Mesodermal cell (in vitro differentiated cells): ENCODE results near the gene CHAT. TPM values are rescaled to one million over a fixed set of nuclear protein-coding genes. Genes with fewer than 3 reads are reported as not detected.

Experiments used
- H3K27ac ChIP-seq: 2 replicates; pipeline ENCODE4 v1.7.0; 2013; ENCODE audit warnings: mild to moderate bottlenecking, low read depth, low read length, moderate library complexity; ENCODE audit not compliant: severe bottlenecking
- H3K36me3 ChIP-seq: 2 replicates; pipeline ENCODE4 v1.7.1; 2013; ENCODE audit warnings: mild to moderate bottlenecking, low read length, moderate library complexity; ENCODE audit not compliant: control insufficient read depth, insufficient read depth
- H3K4me1 ChIP-seq: one replicate; pipeline ENCODE4 v1.7.1; 2013; ENCODE audit warnings: mild to moderate bottlenecking, low read length; ENCODE audit not compliant: insufficient read depth, control insufficient read depth, poor library complexity, severe bottlenecking
- H3K4me3 ChIP-seq: 2 replicates; pipeline ENCODE4 v1.7.0; 2013; ENCODE audit warnings: low read length, control low read depth, mild to moderate bottlenecking; ENCODE audit not compliant: insufficient read depth, poor library complexity, severe bottlenecking; ENCODE audit errors: extremely low read depth
- H3K9me3 ChIP-seq: 2 replicates; pipeline ENCODE4 v1.7.1; 2013; ENCODE audit warnings: mild to moderate bottlenecking, low read length, moderate library complexity; ENCODE audit not compliant: control insufficient read depth
- WGBS, 2 experiments: methylation state at CpG; one replicate each; pipeline ENCODE4 v1.1.5; 2013; ENCODE audit warnings: missing lambda C conversion rate in 2 of 2; ENCODE audit not compliant: insufficient coverage in 2 of 2; 5-methylcytosine and 5-hydroxymethylcytosine counted together
- polyA plus RNA-seq, 2 experiments: library from polyadenylated mRNA; stranded (reverse); fragments of 50-300 nt; gene quantifications; one replicate each; pipeline ENCODE4 v1.2.3, GENCODE V29; 2013

The CHAT gene
- 1.8 TPM for polyA plus RNA-seq (2013, experiment 1 of 2)
- polyA plus RNA-seq (2013, experiment 2 of 2) = 0.61 TPM

- Histone ChIP-seq H3K9me3 (no peaks in the 10 kb centered on the region), H3K36me3 (no peaks in the 10 kb centered on the region), H3K4me1 (no peaks in the 10 kb centered on the region), H3K27ac (no peak within 1 kb of the TSS), H3K4me3 (peak within 1 kb of the TSS; percentile 6)
- 0% methylated on average over 4 of the region's 10 CpGs; no CpG with 5 or more reads in 1 of the 2 experiments for WGBS, 2 experiments
Observed at GRCh38 chr10:49613882-49614241, at the start of gene CHAT. Gene CHAT (plus strand): TSS chr10:49614037. CDS start chr10:49614190, 153 bp downstream.

DNA sequence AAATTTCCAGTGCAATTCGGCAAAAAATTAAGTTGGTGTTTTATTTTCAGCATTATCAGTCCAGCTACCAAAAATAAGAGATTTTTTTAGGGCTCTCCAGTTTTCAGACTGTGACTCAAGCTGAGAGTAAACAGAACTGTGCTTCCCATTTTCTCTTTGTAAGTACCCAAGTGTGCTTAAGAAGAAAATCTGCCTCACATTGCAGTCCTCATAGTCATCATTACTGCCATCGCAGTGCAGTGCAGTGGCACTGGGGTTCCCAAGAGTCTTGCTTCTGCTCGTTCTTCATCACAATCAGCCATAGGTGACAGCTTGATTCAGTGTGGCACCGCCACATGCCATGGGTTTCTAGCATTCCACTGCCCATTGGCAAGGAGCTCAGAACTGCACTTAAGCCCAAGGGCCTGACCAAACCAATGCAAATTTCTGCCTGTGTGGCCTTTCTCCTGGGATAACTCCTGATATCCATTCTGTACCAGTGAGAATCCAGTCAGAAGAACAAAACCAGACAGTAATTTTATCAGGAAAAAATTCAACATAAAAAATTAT lies 49.3 kb upstream of the CHAT start:
- H3K9me3 ChIP-seq = peaks cover 5% of the 10 kb centered on the region
- WGBS, 2 experiments = 88 to 95% methylated on average over 3 of the region's 4 CpGs
- no peaks in the 10 kb centered on the region for H3K36me3 ChIP-seq
- no peak overlapping the region for H3K27ac ChIP-seq
- H3K4me1 ChIP-seq = peaks cover 27% of the 10 kb centered on the region
- H3K4me3 ChIP-seq = no peak overlapping the region

DNA sequence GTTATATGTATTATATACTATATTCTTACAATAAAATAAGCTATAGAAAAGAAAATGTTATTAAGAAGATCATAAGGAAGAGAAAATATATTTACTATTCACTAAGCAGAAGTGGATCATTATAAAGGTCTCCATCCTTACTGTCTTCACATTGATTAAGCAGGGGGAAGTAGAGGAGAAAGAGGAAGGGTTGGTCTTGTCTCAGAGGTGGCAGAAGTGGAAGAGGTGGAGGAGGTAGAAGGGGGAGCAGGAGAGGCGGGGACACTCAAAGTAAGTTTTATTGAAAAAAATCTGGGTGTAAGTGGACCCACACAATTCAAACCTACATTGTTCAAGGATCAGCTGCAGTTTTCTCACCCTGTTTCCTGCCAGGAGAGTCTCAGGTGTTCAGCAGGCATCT lies 46.0 kb upstream of the CHAT start:
- H3K9me3 ChIP-seq = peaks cover 7% of the 10 kb centered on the region
- H3K36me3 ChIP-seq = no peaks in the 10 kb centered on the region
- H3K4me3 ChIP-seq = no peak overlapping the region
- 100% methylated on average over 1 of the region's 1 CpG; no CpG with 5 or more reads in 1 of the 2 experiments for WGBS, 2 experiments
- H3K4me1 ChIP-seq = peaks cover 2% of the 10 kb centered on the region
- H3K27ac ChIP-seq = no peak overlapping the region

DNA sequence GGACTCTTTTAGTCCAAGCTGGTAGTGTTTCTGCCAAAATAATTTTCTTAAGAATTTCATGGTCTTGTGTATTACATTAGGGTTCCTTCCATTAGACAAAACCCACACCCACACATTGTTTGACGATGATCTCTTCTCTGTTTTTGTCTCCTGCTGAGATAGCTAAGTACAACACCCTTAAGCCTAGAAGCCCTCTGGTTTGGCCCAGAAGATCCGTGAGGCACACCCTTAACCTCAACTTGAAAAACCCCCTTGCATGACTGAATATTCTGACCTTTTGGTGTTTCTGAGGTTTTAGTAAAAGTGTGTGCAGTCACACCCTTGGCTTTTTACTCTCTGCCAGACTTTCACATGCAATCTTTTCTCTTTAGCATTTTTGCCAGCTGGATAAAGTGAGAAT lies 45.6 kb upstream of the CHAT start:
- H3K4me3 ChIP-seq = no peak overlapping the region
- WGBS, 2 experiments = 83 to 86% methylated on average over 1 of the region's 2 CpGs
- H3K9me3 ChIP-seq = peaks cover 7% of the 10 kb centered on the region
- H3K4me1 ChIP-seq = no peaks in the 10 kb centered on the region
- no peaks in the 10 kb centered on the region for H3K36me3 ChIP-seq
- no peak overlapping the region for H3K27ac ChIP-seq

- Histone ChIP-seq H3K9me3 (peaks cover 7% of the 10 kb centered on the region), H3K27ac (no peak overlapping the region), H3K4me3 (no peak overlapping the region), H3K36me3 (no peaks in the 10 kb centered on the region), H3K4me1 (no peaks in the 10 kb centered on the region)
- WGBS, 2 experiments = 88% methylated on average over 1 of the region's 3 CpGs; no CpG with 5 or more reads in 1 of the 2 experiments
Observed at GRCh38 chr10:49569031-49569631, 44.7 kb upstream of the CHAT start.

DNA sequence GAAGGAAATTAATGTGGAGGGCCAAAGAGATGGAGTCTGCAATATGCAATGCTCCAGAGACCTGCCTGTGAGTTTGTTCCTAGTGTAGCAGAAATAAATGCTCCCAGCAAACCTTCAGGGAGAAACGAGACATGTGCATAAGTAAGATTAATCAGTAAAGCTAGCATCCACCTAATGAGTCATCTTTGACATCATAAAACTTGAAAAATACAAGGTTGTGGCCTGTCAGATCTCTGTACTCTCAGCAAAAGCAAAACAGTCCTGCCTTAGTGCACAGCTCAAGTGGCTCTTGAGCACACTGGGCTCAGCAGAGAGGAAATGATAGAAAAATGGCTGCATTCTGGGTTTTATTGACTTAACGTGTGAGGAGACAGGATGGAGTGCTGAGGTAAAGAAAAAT lies 42.4 kb upstream of the CHAT start:
- 100% methylated on average over 1 of the region's 2 CpGs; no CpG with 5 or more reads in 1 of the 2 experiments for WGBS, 2 experiments
- Histone ChIP-seq H3K9me3 (peaks cover 7% of the 10 kb centered on the region), H3K4me3 (no peak overlapping the region), H3K36me3 (no peaks in the 10 kb centered on the region), H3K4me1 (no peaks in the 10 kb centered on the region), H3K27ac (no peak overlapping the region)

GRCh38 chr10:49572594-49573114 lies 41.2 kb upstream of the CHAT start:
- Histone ChIP-seq H3K4me3 (no peak overlapping the region), H3K36me3 (no peaks in the 10 kb centered on the region), H3K4me1 (no peaks in the 10 kb centered on the region), H3K27ac (no peak overlapping the region), H3K9me3 (peaks cover 7% of the 10 kb centered on the region)
- 88 to 91% methylated on average over 7 of the region's 9 CpGs for WGBS, 2 experiments

DNA sequence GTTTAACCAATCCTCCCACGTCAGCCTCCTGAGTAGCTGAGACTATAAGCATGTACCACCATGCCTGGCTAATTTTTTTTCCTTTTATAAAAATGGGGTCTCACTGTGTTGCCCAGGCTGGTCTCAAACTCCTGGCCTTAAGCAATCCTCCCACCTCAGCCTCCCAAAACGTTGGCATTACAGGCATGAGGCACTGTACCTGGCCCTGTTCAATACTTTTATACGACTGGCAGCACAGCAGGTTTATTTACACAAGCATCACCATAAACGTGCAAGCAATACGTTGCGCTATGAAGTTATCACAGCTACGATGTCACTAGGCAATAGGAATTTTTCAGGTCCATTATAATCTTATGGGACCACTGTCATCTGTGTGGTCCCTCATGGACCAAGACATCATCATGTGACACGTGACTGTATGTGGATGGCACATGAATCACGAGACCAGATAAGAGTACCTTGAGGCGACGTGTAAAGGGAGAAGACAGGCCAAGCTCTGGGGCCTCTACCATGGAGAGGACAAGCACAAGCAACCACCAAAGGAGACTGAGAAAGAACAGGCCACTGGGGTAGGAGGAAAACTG lies 38.3 kb upstream of the CHAT start:
- no peaks in the 10 kb centered on the region for H3K9me3 ChIP-seq
- no peaks in the 10 kb centered on the region for H3K36me3 ChIP-seq
- H3K4me1 ChIP-seq = no peaks in the 10 kb centered on the region
- no peak overlapping the region for H3K4me3 ChIP-seq
- no peak overlapping the region for H3K27ac ChIP-seq
- 83 to 89% methylated on average over 10 to 11 of the region's 11 CpGs for WGBS, 2 experiments

DNA sequence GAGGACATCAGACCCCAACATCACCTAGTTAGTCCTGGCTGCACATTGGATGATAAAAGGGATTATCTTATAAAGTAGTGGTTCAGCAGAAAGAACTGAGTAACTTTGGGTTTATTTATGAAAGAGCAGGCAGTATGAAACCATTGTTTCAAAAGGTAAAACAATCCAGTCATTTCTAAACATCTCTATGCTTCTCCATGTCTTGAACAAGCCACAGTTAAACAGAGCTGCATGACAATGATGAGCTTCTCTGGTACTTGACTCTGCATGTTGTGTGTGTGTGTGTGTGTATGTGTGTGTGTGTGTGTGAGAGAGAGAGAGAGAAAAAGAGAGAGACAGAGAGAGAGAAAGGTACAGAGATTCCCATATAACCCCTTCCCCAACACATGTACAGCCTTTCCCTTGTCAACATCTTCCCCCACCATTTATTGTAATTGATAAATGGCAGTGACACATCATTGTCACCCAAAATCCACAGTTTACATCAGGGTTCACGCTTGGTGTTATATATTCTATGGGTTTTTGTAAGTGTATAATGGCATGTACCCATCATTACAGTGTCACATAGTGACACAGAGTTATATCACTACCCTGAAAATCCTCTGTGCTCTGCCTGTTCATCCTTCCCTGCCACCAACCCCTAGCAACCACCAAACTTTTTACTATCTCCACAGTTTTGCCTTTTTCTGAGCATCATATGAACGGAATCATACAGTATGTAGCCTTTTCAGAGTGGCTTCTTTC lies 36.5 kb upstream of the CHAT start:
- Histone ChIP-seq H3K36me3 (no peaks in the 10 kb centered on the region), H3K4me1 (no peaks in the 10 kb centered on the region), H3K9me3 (no peaks in the 10 kb centered on the region), H3K4me3 (no peak overlapping the region), H3K27ac (no peak overlapping the region)
- WGBS, 2 experiments = no CpG with 5 or more reads among the region's 2 CpGs

DNA sequence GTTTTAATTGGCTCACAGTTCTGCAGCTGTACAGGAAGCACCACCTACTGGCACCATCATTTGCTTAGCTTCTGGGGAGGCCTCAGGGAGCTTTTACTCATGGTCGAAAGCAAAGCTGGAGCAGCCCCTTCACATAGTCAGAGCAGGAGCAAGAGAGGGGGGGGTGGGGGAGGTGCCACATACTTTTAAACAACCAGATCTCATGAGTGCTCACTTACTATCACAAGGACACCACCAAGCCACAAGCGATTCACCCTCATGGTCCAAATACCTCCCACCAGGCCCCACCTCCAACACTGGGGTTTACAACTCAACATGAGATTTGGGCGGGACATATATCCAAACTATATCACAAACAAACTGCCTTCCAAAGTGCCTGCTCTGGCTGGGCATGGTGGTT lies 35.4 kb upstream of the CHAT start:
- Histone ChIP-seq H3K36me3 (no peaks in the 10 kb centered on the region), H3K4me3 (no peak overlapping the region), H3K27ac (no peak overlapping the region), H3K9me3 (no peaks in the 10 kb centered on the region), H3K4me1 (no peaks in the 10 kb centered on the region)
- 81 to 92% methylated on average over 2 of the region's 3 CpGs for WGBS, 2 experiments
